IPS-NIHi7 (cell line): Measurements from ENCODE around the gene CCDC78.

ENCODE experiments used
- DNase-seq: peaks from one replicate; pipeline ENCODE4 v3.0.0; 2012; ENCODE audit warnings: mixed read lengths; ENCODE audit errors: extremely low spot score

Gene CCDC78

DNA sequence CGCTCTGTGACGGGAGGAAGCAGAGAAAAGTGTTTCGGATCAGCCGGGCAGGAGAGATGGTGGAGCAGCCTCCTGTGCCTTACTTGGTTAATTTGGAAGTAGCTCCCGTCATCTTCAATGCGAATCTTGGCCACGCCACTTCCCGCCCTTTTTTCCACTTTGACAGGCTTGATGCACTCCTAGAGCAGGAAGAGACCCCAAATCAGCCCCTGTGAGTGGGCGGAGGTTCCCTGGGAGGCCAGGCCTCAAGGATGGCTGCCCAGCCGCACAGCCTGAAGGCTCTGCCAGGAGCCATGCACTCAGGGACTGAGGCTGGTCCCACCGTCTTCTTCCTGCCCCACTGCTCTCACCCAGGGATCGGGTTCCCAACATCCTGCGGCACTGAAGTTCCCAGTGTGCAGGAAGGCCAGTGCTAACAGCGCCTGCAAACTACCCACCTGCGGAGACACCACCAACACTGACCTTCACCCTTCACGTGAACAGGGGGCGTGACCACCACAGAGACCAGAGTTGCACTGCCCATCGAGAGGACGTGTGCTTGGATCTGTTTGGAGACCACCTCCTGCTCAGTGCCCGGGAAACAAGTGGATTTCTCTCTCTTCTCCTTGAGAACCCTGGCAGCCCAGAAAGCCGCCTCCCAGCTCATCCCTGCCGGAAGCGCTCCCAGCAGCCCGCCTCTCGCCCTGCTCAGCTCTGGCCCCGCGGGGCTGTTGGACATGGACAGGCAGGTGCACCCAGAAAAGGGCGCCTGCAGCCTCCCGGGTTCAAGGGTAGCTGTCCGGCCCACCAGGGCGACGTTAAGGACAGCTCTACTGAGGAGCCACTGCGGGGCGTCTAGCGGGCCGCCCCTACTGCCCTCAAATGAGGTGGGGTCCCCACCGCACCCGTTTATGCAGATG is 13.6 kb upstream of the CCDC78 start:
- no peak for DNase-seq

GRCh38 chr16:736936-737481 is 10.8 kb upstream of the CCDC78 start:
- no peak for DNase-seq

DNA sequence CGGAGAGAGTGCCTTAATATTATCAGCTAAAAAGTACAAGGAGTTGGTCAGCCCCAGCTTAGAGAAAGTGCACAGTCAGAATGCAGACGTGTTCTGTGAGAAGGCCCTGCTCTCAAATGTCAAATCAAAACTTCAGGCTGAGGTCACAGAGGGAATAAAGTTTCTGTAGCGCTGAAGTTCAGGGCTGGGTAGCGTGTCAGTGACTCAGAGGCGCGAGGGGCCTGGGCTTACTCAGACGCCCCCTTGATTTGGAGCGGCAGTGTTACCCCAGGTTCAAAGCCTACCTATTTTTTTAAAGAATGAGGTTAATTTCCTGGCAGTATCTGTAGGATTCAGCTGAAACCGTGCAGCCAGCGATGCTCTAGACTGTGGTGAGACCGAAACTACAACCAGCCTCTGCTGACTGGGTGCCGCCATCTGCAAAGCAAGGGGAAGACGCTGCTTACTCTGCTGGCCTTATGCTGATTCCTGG is 9.8 kb upstream of the CCDC78 start:
- DNase-seq = no peak

GRCh38 chr16:734981-735881 is 9.0 kb upstream of the CCDC78 start:
- no peak for DNase-seq

DNA sequence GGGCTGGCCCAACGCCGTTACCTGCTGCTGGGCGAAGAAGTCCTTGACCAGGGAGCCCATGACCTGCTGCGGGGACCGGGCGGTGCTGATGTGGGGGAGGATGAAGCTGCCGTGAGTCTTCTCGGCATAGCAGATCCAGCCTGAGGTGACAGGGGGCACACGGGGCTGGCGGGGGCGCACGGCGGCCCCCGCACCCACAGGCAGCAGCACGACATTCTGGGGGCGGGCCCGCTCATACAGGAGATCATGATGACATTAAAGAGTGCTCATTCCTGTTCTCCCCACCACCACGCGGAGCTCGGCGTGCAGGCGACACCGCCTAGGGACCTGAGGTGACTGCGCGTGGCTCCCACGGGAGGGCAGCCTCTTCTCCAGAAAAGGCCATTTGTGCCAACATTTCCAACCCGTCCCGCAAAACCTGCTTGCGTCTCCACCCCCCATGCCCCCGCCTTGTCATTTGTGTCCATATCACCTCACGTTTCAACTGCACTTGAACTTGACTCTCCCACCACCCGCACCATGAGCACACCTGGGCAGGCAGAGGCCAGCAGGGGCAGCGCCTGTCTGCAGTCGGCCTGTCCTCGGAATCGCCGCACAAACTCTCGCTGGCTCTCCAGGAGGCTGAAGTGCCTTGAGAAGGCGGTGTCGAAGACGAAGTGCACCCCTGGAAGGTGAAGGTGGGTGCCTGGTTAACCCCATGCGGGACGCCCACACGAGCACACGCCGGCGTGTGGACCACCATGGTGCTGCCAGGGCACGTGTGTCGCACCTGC is 8.2 kb upstream of the CCDC78 start:
- DNase-seq = no peak

DNA sequence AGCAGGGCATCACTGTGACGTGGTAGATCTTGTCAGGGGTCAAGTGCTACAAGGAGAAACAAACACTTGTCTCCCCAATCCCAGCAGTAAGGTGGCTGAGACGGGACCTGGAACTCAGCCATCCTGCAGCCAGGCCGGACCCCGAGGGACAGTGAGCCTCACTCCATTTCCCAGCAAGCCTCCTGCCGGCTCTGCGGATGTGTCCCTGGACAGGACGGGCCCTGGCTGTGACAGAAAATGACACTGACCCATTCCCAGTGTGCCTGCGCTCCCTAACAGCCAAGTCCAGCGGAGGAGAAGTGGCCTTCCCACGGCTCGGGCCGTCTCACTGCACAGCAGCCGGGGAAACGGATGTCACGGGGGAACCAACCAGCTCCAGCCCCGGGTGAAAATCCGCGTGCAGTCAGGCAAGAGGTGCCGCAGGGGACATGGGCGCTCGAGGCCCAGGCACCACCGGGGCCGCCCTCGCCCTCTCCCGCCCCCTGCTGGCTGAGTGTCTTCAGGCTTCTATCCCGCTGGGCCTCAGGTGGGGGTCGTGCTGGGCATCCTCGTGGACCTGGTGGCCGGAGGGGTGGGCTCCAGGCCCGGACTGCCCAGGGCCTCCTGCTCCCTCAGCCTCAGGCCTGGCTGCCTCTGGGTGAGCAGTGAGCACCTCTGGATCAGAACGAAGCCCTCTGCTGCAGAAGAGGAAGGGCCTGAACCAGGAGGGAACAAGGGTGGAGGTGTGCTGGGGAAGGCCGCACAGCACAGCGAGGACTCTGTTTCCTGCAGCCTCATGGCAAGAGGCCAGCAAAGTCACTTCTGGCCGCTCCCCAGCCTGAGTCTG is 7.4 kb upstream of the CCDC78 start:
- peak; percentile 66 for DNase-seq

DNA sequence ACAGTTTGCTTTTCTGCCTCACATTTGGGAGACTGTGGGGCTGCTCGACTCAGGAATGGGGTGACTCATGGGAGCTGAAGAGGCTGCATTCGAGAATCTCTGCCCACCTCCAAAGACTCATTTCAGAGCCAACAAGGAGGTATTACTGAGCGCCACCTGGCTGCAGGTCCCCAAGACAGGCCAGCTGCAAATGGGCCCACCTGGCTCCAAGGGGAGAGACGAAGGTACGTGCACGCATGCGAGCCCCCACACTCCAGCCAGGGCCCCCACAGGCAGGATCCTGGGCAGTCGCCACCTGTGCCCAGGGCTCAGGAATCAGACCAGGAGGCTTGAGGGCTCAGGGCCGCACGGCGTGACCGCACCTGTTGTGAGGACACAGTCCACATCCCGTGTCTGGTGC is 6.7 kb upstream of the CCDC78 start:
- DNase-seq = no peak

- DNase-seq = no peak
These were observed 6.1 kb upstream of the CCDC78 start for GRCh38 chr16:732332-732731.

DNA sequence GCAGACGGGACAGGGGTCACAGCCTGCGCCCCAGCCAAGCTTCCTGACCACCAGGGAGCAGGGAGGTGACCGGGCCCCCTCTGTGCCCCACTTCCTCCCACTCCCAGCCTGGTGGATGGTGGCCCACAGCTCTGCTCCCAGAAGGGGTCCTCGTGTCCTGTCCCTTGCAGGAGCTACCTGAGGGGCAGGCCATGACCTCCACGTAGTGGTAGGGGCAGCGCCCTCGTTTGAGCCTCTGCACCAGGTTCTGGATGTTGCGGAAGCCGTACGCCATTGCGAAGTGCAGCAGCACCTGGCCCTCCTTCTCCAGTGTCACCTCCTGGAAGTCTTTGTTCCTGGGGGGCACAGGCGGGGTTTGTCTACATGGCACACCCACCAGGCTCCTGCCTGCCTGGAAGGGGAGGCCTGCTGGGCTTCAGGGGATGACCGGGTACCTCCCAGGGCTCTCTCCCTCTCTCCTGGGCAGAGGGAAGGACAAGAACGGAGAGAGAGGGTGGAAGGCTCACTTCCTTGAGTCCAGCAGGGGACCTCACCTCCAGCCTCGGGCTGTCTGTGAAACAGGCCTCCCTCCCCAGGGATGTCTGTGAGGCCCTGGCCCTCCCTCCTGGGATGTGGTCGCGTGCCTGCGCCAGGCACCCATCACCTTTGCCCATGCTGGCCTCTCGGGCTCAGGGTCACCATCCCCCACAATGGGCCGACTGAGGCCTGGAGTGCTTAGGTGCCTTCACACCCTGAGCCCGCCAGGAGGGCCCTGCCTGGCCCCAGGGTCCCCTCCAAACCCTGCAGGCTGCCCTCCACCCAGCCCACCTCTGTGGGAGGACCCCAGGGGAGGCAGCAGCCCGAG is 4.6 kb upstream of the CCDC78 start:
- DNase-seq = no peak

DNA sequence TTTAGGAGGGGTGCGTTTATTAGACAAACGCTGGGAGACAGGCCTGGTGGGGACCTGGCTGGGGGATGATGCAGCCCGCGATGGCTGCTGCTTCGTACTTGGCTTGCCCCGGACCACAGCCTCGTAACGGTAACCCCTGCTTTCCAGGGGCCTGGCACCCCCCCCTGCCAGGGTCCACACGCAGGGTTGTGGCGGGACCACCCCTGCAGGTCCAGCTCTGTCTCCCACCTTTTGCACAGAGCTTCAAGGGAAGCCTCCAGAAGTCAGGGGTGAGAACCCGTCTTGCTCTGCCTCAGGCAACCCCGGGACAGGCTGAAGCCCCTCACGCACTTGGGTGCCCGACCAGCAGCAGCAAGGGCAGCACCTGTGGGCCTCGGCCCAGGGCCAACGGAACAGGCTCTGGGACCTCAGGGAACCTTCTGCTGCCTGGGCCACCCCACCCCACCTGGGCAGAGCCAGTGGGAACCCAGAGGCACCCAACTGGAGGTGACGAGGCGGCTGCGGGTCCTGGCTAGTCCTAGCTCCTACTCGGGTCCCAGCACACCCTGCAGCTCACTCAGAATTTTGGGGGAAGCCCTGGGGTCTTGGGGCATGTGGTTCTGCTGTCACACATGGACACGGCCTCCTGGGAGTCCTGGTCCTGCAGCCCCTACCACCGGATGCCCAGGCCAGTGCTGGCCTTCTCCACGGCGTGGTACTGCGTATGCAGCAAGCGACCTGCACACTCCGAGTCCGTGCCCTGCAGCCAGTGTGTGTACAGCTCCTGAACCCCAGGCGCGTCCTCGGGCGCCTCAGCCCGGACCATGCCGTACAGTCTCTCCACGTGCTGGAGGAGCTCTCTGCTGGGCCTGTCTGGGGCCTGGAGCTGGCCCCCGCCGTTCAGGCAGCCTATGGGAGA is 3.8 kb upstream of the CCDC78 start:
- no peak for DNase-seq

DNA sequence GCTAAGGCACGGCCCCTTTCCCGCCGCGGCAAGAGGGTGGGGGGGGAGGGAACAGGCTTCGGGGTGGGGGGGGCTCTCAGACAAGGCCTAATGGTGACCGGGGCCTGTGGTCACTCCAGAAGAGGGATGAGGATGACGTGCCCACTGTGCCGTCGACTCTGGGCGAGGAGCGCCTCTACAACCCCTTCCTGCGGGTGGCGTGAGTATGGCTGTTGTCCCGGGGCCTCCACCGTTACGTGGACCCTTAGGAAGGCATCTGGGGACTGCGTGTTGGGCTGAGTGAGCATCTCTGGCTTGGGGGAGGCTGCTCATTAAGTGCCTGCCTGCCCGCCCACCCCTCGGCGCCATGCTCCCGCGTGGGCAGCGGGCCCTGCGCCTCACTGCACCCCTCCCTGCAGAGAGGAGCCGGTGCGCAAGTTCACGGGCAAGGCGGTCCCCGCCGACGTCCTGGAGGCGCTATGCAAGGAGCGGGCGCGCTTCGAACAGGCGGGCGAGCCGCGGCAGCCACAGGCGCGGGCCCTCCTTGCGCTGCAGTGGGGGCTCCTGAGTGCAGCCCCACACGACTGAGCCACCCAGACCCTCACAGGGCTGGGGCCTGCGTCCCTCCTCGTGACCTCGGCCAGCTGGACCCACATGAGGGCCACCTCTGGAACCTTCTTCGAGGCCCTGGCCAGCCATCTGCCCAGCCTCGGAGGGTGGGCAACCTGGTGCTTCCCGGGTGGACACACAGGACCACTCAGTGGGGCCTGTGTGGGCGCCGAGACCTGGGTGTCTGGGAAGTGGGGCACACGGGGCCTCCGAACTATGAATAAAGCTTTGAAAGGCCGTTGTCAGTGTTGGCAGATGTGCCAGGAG is 2.9 kb upstream of the CCDC78 start:
- no peak for DNase-seq

- DNase-seq = peak; percentile 75
These were observed 2.1 kb upstream of the CCDC78 start for GRCh38 chr16:728131-728889.

GRCh38 chr16:727291-727977 is 1.2 kb upstream of the CCDC78 start:
- no peak for DNase-seq

GRCh38 chr16:726188-726437 is 130 bp downstream of the CCDC78 start:
- no peak for DNase-seq

DNA sequence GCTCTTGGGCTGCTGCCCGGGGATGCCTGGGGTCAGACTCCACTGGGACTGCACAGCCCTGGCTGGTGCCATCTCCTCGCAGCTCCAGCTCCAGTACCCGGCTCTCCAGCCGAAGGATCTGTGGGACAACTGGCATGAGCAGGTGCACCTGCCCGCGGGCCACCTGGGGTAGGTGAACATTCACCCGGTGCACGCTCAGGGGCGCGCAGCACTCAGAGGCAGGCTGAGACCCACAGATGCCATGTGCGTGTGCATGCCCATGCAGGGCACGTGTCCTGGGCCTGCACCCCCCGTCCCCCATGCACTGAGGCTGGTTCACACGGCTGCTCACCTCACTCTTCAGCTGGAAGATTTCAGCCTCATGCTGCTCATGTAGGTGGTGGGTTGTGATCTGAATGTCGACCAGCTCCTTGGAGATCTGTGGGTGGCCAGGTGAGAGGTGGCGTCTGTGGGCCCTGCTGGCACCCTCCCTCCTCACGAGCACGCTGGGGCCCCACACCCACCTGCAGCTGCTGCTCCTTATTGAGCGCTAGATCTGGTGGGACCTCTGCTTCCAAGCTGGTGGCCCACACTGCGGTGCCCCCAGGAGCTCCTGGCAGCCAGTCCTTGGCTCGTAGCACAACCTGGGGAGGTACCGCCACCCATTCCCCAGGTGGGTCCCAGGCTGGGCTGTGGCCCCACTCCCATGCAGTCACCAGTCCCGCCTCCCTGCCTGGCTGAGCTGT is 618 bp downstream of the CCDC78 start:
- no peak for DNase-seq

DNA sequence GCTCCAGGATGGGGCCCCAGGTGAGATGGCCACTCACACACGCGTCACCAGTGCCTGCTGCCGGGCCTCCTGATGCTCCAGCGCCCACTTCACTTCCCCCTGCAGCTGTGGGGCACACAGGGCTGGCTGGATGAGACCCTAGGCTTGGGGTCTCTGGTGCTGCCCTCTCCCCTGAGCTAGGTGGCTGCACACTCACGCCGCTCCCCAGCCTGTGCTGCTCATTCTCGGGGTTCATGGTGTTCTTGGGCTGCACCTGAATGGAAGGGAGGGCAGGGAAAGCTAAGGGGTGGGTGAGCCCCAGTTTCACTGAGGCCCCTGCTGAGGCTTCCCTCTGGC is 1.2 kb downstream of the CCDC78 start:
- no peak for DNase-seq
